Heart left ventricle (tissue), 16 donors: ENCODE data around the gene PCSK5. TPM values are rescaled to one million over a fixed set of nuclear protein-coding genes. Genes with fewer than 3 reads are reported as not detected.
"Not testable (repeated sequence)": the region's sequence is repeated elsewhere in the genome, so short reads cannot be mapped to it uniquely, and the experiment has no call there.

Source experiments
- ATAC-seq, 4 donors: fragments of 200-7000 bp; cut with Tn5 transposase; one replicate each; pipeline ENCODE4 v1.9.1; 2020 to 2022; ENCODE audit warnings: moderate library complexity in 4 of 4, mild to moderate bottlenecking in 3 of 4, moderate number of reproducible peaks in 1 of 4
- DNase-seq, 5 donors: peaks; one replicate each; pipeline ENCODE4 v3.0.0-alpha.2; 2020
- H3K27ac ChIP-seq, 12 donors: fragments of 200-600 bp; sonication (generic) in 4 of 12; one replicate each; pipeline versions ENCODE4 v1.5.0 to v1.8.0; 2016 to 2022; ENCODE audit warnings: mild to moderate bottlenecking in 2 of 12
- H3K27me3 ChIP-seq, 9 donors: fragments of 200-600 bp; sonication (generic) in 2 of 9; one replicate each; pipeline versions ENCODE4 v1.5.1 to v1.8.0; 2016 to 2022; ENCODE audit warnings: mild to moderate bottlenecking in 3 of 9
- H3K36me3 ChIP-seq, 9 donors: fragments of 200-600 bp; sonication (generic) in 2 of 9; one replicate each; pipeline versions ENCODE4 v1.5.0 to v1.8.0; 2018 to 2022; ENCODE audit warnings: mild to moderate bottlenecking in 2 of 9
- H3K4me1 ChIP-seq, 12 donors: fragments of 200-600 bp; sonication (generic) in 4 of 12; one replicate each; pipeline versions ENCODE4 v1.5.0 to v1.8.0; 2016 to 2022; ENCODE audit warnings: mild to moderate bottlenecking in 3 of 12
- H3K4me3 ChIP-seq, 12 donors: fragments of 200-600 bp; sonication (generic) in 4 of 12; one replicate each; pipeline versions ENCODE4 v1.5.0 to v1.8.0; 2017 to 2022; ENCODE audit warnings: mild to moderate bottlenecking in 9 of 12, moderate library complexity in 4 of 12
- H3K9me3 ChIP-seq, 12 donors: fragments of 200-600 bp; sonication (generic) in 4 of 12; one replicate each; pipeline versions ENCODE4 v1.5.0 to v1.8.0; 2016 to 2022; ENCODE audit warnings: mild to moderate bottlenecking in 1 of 12
- POLR2A ChIP-seq, 2 donors: fragments of 450-650 bp; IDR thresholded peaks; one replicate each; pipeline ENCODE4 v1.6.1; 2017; ENCODE audit warnings: antibody characterized with exemption in 2 of 2, mild to moderate bottlenecking in 2 of 2, moderate library complexity in 2 of 2
- WGBS, 4 donors: extraction: QIAGEN DNeasy Blood & Tissue Kit in 2 of 4; methylation state at CpG; one replicate each; pipeline versions ENCODE4 v1.1.5 to v1.1.7; 2013 to 2018; 5-methylcytosine and 5-hydroxymethylcytosine counted together
- intact Hi-C, 10 donors: fragments of 100-400 bp; cut with DNase I; formaldehyde crosslinking; loops; one replicate each; pipeline versions ENCODE4 v1.11.1 to v1.14.2; 2022
- polyA plus RNA-seq, 2 donors: library from polyadenylated mRNA; stranded (reverse); fragments of 200-250 nt; gene quantifications; one replicate each; pipeline ENCODE4 v1.2.3, GENCODE V29; 2013
- total RNA-seq, 9 donors: library from RNA; depleted of rRNA in 2 of 9; stranded (reverse); fragments of >200 nt in 2 of 9; fragmentation: NEBNext Ultra II Directional in 3 of 9; extraction: Animal tissue kit (Norgen Biotek cat#: 25700) in 3 of 9; gene quantifications; one replicate each; pipeline versions ENCODE4 v1.1.0 to v1.2.4, GENCODE V29; 2016 to 2023
- TF ChIP-seq, protein P1 (sequence below), 12 donors: fragments of 200-600 bp; sonication (generic) in 4 of 12; IDR thresholded peaks; one replicate each; pipeline versions ENCODE4 v1.5.0 to v1.8.0; 2018 to 2022; ENCODE audit warnings: antibody characterized with exemption in 12 of 12, mild to moderate bottlenecking in 5 of 12
- donor health status: ischemic (EF 13 %, LVEDD 7.1; RV severe dilation, severe dysfunction).
- donor health status: healthy with polysubstance abuse.
- donor health status: DM: no; HTN: yes; CAD: no.
- donor health status: DM: no; HTN: no; CAD: no.
- donor health status: ischemic (EF 25% LVEDD 6.9; RV normal size, moderate dysfunction).
- donor health status: ischemic (EF 25% LVEDD 5.7; RV mildly dilated, moderate dysfunction).
- donor health status: healthy.
- donor health status: DM: yes; HTN: yes; CAD: no.
- donor health status: ischemic (EF 35%, LVEDD 5.7; RV mildly dilated, moderate dysfunction).
- donor health status: nonischemic (EF 11% LVEDD 7.7; RV severe dilation, severe dysfunction).
- donor health status: DM: yes; HTN: yes; CAD: no.
- donor health status: PGD.
- donor health status: ischemic (EF 29% LVEDD 5.4; RV normal size, mild dysfunction).
- donor health status: nonischemic (EF 23%, LVEDD 6.1; RV moderate dilation, normal function).

PCSK5 gene
- total and polyA plus RNA-seq, 11 donors, result 1.3 to 13.6 (median 5.9) TPM

DNA sequence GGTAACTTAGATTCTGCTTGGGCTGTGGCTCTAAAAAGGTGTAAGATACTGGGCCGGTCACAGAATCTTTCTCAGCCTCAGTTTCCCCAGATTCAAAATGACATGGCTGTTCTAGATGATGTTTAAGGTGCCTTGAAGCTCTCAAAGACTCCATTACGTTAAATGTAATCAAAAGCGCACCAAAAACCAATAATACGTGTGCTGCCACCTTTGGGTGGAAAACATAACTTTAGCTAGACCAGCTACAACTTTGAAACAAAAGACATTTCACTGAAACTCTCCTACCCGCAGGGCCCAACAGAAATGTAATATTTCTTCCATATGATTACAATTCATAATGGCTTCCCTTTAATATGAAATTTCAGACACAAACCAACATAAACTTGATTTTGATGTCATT is 35.0 kb upstream of the PCSK5 start:
- WGBS, 4 donors, result 35 to 52% (median 42%) methylated on average over 5 of the region's 5 CpGs
- intact Hi-C loops, result loop anchor here in 6 of 10 donors (5.0 to 10.0 kb wide), 7 partner anchors 231 to 593 kb away; no protein-coding TSS in a partner anchor
- Histone ChIP-seq H3K27ac (no peak overlapping the region), H3K4me1 (peaks cover 0 to 3% (median 0%) of the 10 kb centered on the region in 12 donors), H3K36me3 (no peaks in the 10 kb centered on the region), H3K4me3 (no peak overlapping the region), H3K9me3 (no peaks in the 10 kb centered on the region), H3K27me3 (no peaks in the 10 kb centered on the region)
- peak in 1 of 4 donors; percentile 51 for ATAC-seq
- DNase-seq, result peak in 1 of 5 donors; percentile 7
- TF ChIP-seq, protein P1, sequence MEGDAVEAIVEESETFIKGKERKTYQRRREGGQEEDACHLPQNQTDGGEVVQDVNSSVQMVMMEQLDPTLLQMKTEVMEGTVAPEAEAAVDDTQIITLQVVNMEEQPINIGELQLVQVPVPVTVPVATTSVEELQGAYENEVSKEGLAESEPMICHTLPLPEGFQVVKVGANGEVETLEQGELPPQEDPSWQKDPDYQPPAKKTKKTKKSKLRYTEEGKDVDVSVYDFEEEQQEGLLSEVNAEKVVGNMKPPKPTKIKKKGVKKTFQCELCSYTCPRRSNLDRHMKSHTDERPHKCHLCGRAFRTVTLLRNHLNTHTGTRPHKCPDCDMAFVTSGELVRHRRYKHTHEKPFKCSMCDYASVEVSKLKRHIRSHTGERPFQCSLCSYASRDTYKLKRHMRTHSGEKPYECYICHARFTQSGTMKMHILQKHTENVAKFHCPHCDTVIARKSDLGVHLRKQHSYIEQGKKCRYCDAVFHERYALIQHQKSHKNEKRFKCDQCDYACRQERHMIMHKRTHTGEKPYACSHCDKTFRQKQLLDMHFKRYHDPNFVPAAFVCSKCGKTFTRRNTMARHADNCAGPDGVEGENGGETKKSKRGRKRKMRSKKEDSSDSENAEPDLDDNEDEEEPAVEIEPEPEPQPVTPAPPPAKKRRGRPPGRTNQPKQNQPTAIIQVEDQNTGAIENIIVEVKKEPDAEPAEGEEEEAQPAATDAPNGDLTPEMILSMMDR (IDR thresholded peaks at IDR 0.05), result peak; percentile 33 to 70 (median 52)
- TF ChIP-seq POLR2A (IDR thresholded peaks at IDR 0.05), result no peak

DNA sequence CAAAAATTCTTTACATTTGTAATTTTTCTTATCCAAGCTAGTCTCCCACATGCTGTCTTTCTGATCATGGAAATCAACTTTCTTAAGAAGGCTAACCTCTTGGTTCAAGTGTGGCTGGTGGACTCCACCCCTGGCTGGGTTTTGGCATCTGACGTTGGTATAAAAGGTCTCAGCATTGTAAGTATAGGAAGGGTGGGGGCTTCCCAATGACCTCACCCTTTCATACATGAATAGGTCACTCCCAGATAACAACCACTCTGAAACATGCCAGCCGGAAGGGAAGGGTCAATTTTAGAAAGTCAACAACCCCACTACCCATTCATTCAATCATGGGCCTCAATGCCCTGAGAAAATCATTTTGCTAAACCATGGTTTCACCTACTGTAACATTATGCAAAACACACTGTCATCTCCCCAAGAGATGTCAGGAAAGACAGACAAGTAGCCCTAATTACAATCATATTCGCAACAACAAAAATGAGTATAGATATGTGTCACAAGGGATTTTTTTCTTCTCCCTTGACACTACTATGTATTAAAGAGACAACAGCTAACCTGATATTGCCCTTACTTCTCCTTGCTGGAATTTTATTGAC is 31.9 kb upstream of the PCSK5 start:
- H3K36me3 ChIP-seq, result no peaks in the 10 kb centered on the region
- 60 to 68% (median 63%) methylated on average over 3 of the region's 3 CpGs for WGBS, 4 donors

DNA sequence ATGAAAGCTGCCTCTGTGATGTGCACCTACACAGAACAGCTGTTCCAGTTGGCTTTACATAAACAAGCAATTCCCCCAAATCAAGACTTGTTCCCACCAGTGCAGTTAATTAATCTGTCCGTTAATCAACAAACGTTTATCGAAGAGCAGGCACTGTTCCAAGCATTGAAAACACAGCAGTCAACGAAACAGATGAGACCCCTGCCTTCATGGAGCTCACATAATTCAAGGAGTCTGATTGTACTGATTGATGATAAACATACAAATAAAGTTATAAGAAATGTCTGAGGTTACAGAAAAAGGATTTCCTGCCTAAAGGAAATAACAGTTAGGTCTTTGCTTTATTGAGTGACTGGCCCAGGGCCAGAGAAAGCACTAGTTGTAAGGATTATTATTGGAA is 26.2 kb upstream of the PCSK5 start:
- intact Hi-C loops, result loop anchor here in 7 of 10 donors (5.0 to 10.0 kb wide), 7 partner anchors 61 to 669 kb away; no protein-coding TSS in a partner anchor
- whole genome bisulfite sequencing, 4 donors, result 45 to 57% (median 48%) methylated on average over 4 of the region's 4 CpGs
- Histone ChIP-seq H3K27ac (peak overlapping the region in 2 of 12 donors; percentile 3 to 57), H3K27me3 (no peaks in the 10 kb centered on the region), H3K4me1 (peaks cover 0 to 3% (median 0%) of the 10 kb centered on the region in 12 donors), H3K36me3 (no peaks in the 10 kb centered on the region), H3K9me3 (no peaks in the 10 kb centered on the region), H3K4me3 (no peak overlapping the region)
- no peak for ATAC-seq
- no peak for DNase-seq
- TF ChIP-seq POLR2A (IDR thresholded peaks at IDR 0.05), result no peak
- TF ChIP-seq, protein P1 (IDR thresholded peaks at IDR 0.05), result no peak

More for the DNA sequence above, 31.9 kb upstream of the PCSK5 start:
- DNase-seq (peak in 2 of 5 donors; percentile 10 to 29), ATAC-seq (peak in 1 of 4 donors; percentile 42)
- intact Hi-C loops, result loop anchor here in 6 of 10 donors (5.0 to 10.0 kb wide), 7 partner anchors 234 to 596 kb away; no protein-coding TSS in a partner anchor
- Histone ChIP-seq H3K4me3 (no peak overlapping the region), H3K4me1 (no peaks in the 10 kb centered on the region), H3K27me3 (no peaks in the 10 kb centered on the region), H3K9me3 (no peaks in the 10 kb centered on the region), H3K27ac (peak overlapping the region in 4 of 12 donors; percentile 15 to 44 (median 18))
- TF ChIP-seq, protein P1 (IDR thresholded peaks at IDR 0.05), result no peak
- TF ChIP-seq POLR2A (IDR thresholded peaks at IDR 0.05), result no peak

DNA sequence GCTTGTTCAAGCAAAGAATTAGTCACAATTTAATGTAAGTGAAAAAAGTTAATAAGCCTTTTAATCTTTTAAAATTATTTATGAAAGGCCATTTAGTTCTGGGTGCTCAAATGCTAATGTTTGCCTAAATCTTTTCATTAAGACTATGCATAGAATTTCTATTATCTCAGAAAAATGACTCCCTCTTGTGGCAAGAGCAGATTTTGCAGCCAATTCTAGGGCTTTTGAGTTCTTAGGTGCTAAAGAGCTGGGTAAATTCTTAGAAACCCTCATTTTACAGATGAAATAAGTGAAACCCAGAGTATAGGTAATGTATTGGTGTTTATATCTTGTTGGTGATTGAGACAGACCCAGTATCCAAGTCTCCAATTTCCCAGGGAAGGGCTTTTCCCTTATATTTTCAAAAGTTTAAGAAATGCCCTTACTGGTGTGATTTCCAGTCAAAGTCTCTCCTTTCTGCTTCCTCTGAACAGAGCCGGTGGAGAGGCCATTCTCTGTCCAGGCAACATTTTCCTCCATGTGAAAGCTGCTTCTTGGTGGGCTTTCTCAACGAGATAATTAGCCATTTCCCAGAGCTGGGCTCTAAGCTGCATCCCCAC is 24.1 kb upstream of the PCSK5 start:
- DNase-seq (peak in 2 of 5 donors; percentile 23 to 44), ATAC-seq (peak in 1 of 4 donors; percentile 36)
- WGBS, 4 donors, result 35 to 41% (median 39%) methylated on average over 2 of the region's 2 CpGs
- H3K4me3 ChIP-seq, result no peak overlapping the region
- H3K27ac ChIP-seq, result no peak overlapping the region
- intact Hi-C loops, result loop anchor here (2.0 to 10.0 kb wide), 16 partner anchors 58 to 672 kb away; no protein-coding TSS in a partner anchor
- peaks cover 0 to 8% (median 0%) of the 10 kb centered on the region in 12 donors for H3K4me1 ChIP-seq
- H3K27me3 ChIP-seq, result no peaks in the 10 kb centered on the region
- no peak for TF ChIP-seq POLR2A (IDR thresholded peaks at IDR 0.05)
- TF ChIP-seq, protein P1 (IDR thresholded peaks at IDR 0.05), result peak; percentile 65 to 87 (median 82)
- H3K9me3 ChIP-seq, result no peaks in the 10 kb centered on the region
- no peaks in the 10 kb centered on the region for H3K36me3 ChIP-seq

DNA sequence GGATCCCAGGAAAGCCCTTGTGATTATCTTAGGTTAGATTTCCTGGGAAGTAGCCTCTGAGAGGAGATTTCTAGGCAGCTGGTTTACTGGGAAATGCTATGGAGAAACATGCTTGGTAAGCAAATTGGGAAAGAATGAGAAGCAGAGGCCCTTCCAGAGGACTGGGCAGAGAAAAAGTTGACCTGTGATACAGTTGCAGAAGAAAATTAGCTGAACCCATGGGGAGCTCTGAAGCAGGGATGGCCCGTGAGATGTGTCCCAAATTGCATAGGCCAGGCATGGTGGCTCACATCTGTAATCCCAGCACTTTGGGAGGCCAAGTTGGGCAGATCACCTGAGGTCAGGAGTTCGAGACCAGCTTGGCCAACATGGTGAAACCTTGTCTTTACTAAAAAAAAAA is 21.9 kb upstream of the PCSK5 start:
- intact Hi-C loops, result loop anchor here (5.0 to 10.0 kb wide), 14 partner anchors 56 to 674 kb away; no protein-coding TSS in a partner anchor
- DNase-seq, ATAC-seq, H3K36me3 ChIP-seq, H3K9me3 ChIP-seq, H3K27ac ChIP-seq, H3K27me3 ChIP-seq, H3K4me1 ChIP-seq, H3K4me3 ChIP-seq: not testable (repeated sequence)
- WGBS, 4 donors, result 83 to 95% (median 92%) methylated on average over 2 of the region's 2 CpGs
